Osteoblast (primary cell): ENCODE results near the gene RFPL4AL1. TPM values are rescaled to one million over a fixed set of nuclear protein-coding genes. Genes with fewer than 3 reads are reported as not detected.

Source experiments
- DNase-seq: peaks from one replicate; pipeline ENCODE4 v3.0.0; 2011; ENCODE audit warnings: low spot score, mixed read lengths; ENCODE audit not compliant: insufficient read length; ENCODE audit errors: missing footprints
- H2AFZ ChIP-seq: 2 replicates; pipeline ENCODE4 v1.6.0; 2011; ENCODE audit warnings: mild to moderate bottlenecking, low read length
- H3K27ac ChIP-seq: 2 replicates; pipeline ENCODE4 v1.5.1; 2011; ENCODE audit warnings: mild to moderate bottlenecking, low read depth, low read length, moderate library complexity
- H3K27me3 ChIP-seq: 2 replicates; pipeline ENCODE4 v1.6.0; 2012; ENCODE audit warnings: mild to moderate bottlenecking, control low read depth, inconsistent platforms, low read length, moderate library complexity; ENCODE audit not compliant: insufficient read depth
- H3K36me3 ChIP-seq: 2 replicates; pipeline ENCODE4 v1.5.1; 2011; ENCODE audit warnings: mild to moderate bottlenecking, low read length, control low read depth, moderate library complexity; ENCODE audit not compliant: insufficient read depth
- H3K4me1 ChIP-seq: 2 replicates; pipeline ENCODE4 v1.5.1; 2011; ENCODE audit warnings: mild to moderate bottlenecking, low read length, control low read depth, moderate library complexity; ENCODE audit not compliant: insufficient read depth
- H3K4me2 ChIP-seq: 2 replicates; pipeline ENCODE4 v1.6.0; 2011; ENCODE audit warnings: mild to moderate bottlenecking, low read length; ENCODE audit not compliant: insufficient read depth
- H3K4me3 ChIP-seq: fragments of 200-600 bp; sonication (generic); 3 replicates; pipeline ENCODE4 v1.5.1; 2012; ENCODE audit warnings: mild to moderate bottlenecking, low read length, inconsistent platforms; ENCODE audit not compliant: insufficient read depth
- H3K79me2 ChIP-seq: 2 replicates; pipeline ENCODE4 v1.6.0; 2012; ENCODE audit warnings: mild to moderate bottlenecking, low read length, control low read depth, inconsistent platforms; ENCODE audit not compliant: insufficient read depth
- H3K9me3 ChIP-seq: 2 replicates; pipeline ENCODE4 v1.5.1; 2011; ENCODE audit warnings: low read depth, low read length, control low read depth
- H4K20me1 ChIP-seq: 2 replicates; pipeline ENCODE4 v1.6.0; 2012; ENCODE audit warnings: mild to moderate bottlenecking, low read length, control low read depth; ENCODE audit not compliant: insufficient read depth
- CTCF ChIP-seq: IDR thresholded peaks from 2 replicates; pipeline ENCODE4 v1.5.1; 2011; ENCODE audit warnings: mild to moderate bottlenecking, low read depth, low read length, moderate library complexity; ENCODE audit errors: extremely low read depth
- total RNA-seq: library from RNA; depleted of rRNA; stranded (reverse); fragments of >200 nt; gene quantifications from 2 replicates; pipeline ENCODE4 v1.2.3, GENCODE V29; 2012

RFPL4AL1 gene
- total RNA-seq, 1 donor, result not detected

- Histone ChIP-seq H3K4me2 (no peak overlapping the region), H3K27ac (no peak overlapping the region), H3K9me3 (no peaks in the 10 kb centered on the region), H3K27me3 (no peaks in the 10 kb centered on the region), H2AFZ (no peak overlapping the region), H4K20me1 (no peaks in the 10 kb centered on the region), H3K36me3 (no peaks in the 10 kb centered on the region), H3K4me3 (no peak overlapping the region), H3K79me2 (no peaks in the 10 kb centered on the region), H3K4me1 (no peaks in the 10 kb centered on the region)
- peak; percentile 74 for DNase-seq
- no peak for TF ChIP-seq CTCF
Observed at GRCh38 chr19:55795021-55795420, 26.1 kb downstream of the RFPL4AL1 start.

- no peak for TF ChIP-seq CTCF
- H3K27me3 ChIP-seq, result no peaks in the 10 kb centered on the region
Observed at GRCh38 chr19:55801416-55801815, 32.5 kb downstream of the RFPL4AL1 start.

GRCh38 chr19:55802281-55802680 is 33.4 kb downstream of the RFPL4AL1 start:
- no peak overlapping the region for H2AFZ ChIP-seq
- H4K20me1 ChIP-seq, result no peaks in the 10 kb centered on the region
- H3K36me3 ChIP-seq, result no peaks in the 10 kb centered on the region
- no peaks in the 10 kb centered on the region for H3K79me2 ChIP-seq
- H3K4me2 ChIP-seq, result no peak overlapping the region
- H3K4me3 ChIP-seq, result no peak overlapping the region
- no peak for DNase-seq
- H3K4me1 ChIP-seq, result no peaks in the 10 kb centered on the region
- H3K9me3 ChIP-seq, result no peaks in the 10 kb centered on the region
- TF ChIP-seq CTCF, result no peak
- H3K27me3 ChIP-seq, result no peaks in the 10 kb centered on the region
- no peak overlapping the region for H3K27ac ChIP-seq

More at GRCh38 chr19:55801416-55801815, 32.5 kb downstream of the RFPL4AL1 start:
- no peak for DNase-seq
- H3K4me3 ChIP-seq, result no peak overlapping the region
- H3K4me1 ChIP-seq, result no peaks in the 10 kb centered on the region
- H3K36me3 ChIP-seq, result no peaks in the 10 kb centered on the region
- no peak overlapping the region for H3K4me2 ChIP-seq
- H3K9me3 ChIP-seq, result no peaks in the 10 kb centered on the region
- H4K20me1 ChIP-seq, result no peaks in the 10 kb centered on the region
- no peak overlapping the region for H2AFZ ChIP-seq
- H3K27ac ChIP-seq, result no peak overlapping the region
- no peaks in the 10 kb centered on the region for H3K79me2 ChIP-seq

- no peaks in the 10 kb centered on the region for H3K79me2 ChIP-seq
- H3K4me2 ChIP-seq, result no peak overlapping the region
- H3K4me3 ChIP-seq, result no peak overlapping the region
- no peaks in the 10 kb centered on the region for H3K4me1 ChIP-seq
- H2AFZ ChIP-seq, result peak overlapping the region; percentile 78
- TF ChIP-seq CTCF, result peak; percentile 42
- H3K36me3 ChIP-seq, result no peaks in the 10 kb centered on the region
- H3K27me3 ChIP-seq, result no peaks in the 10 kb centered on the region
- no peak overlapping the region for H3K27ac ChIP-seq
- H4K20me1 ChIP-seq, result no peaks in the 10 kb centered on the region
- DNase-seq, result no peak
- H3K9me3 ChIP-seq, result no peaks in the 10 kb centered on the region
Observed at GRCh38 chr19:55809381-55810058, 40.6 kb downstream of the RFPL4AL1 start.
